AG04449 (cell line): ENCODE data around the gene UGT1A7.

Source experiments
- CTCF ChIA-PET: fragments of 350-600 bp; formaldehyde crosslinking; extraction: SDS; loops from one replicate; lab custom pipeline; 2021; ENCODE audit warnings: antibody characterized with exemption; lab: Yijun Ruan, JAX
- POLR2A ChIA-PET: fragments of 400-600, 350-600 bp; formaldehyde crosslinking; extraction: SDS; loops from one replicate; lab custom pipeline; 2020; ENCODE audit warnings: antibody characterized with exemption, inconsistent platforms; lab: Yijun Ruan, JAX
- DNase-seq: peaks from one replicate; pipeline ENCODE4 v3.0.0-alpha.2; 2010; ENCODE audit warnings: low read depth, low spot score
- H3K4me3 ChIP-seq: 2 replicates; pipeline ENCODE4 v1.5.1; 2011; ENCODE audit warnings: low read depth, mild to moderate bottlenecking, control low read depth, low read length
- CTCF ChIP-seq: IDR thresholded peaks from one replicate; pipeline ENCODE4 v1.5.1; 2011; ENCODE audit warnings: mild to moderate bottlenecking, moderate library complexity, low read length, control low read depth, inconsistent platforms; ENCODE audit not compliant: insufficient read depth; ENCODE audit errors: missing control alignments

UGT1A7 gene

GRCh38 chr2:233754872-233755611 lies 73.3 kb downstream of the UGT1A7 start:
- TF ChIP-seq CTCF: no peak
- ChIA-PET CTCF (no interaction called here), POLR2A (no interaction called here)
- no peak for DNase-seq
- H3K4me3 ChIP-seq: no peak overlapping the region

- no peak for DNase-seq
- no peak overlapping the region for H3K4me3 ChIP-seq
- ChIA-PET POLR2A (no interaction called here), CTCF (no interaction called here)
- no peak for TF ChIP-seq CTCF
Measured at GRCh38 chr2:233756429-233757081, 74.9 kb downstream of the UGT1A7 start.

GRCh38 chr2:233758141-233758540 lies 76.4 kb downstream of the UGT1A7 start:
- CTCF ChIA-PET: no interaction called here
- TF ChIP-seq CTCF: no peak
- H3K4me3 ChIP-seq: no peak overlapping the region
- POLR2A ChIA-PET: no interaction called here
- no peak for DNase-seq

- ChIA-PET CTCF (no interaction called here), POLR2A (no interaction called here)
- no peak for DNase-seq
- no peak overlapping the region for H3K4me3 ChIP-seq
- TF ChIP-seq CTCF: no peak
Measured at GRCh38 chr2:233758849-233759248, 77.1 kb downstream of the UGT1A7 start.

GRCh38 chr2:233760043-233760442 lies 78.3 kb downstream of the UGT1A7 start, which contains the start of gene UGT1A1:
TSS of gene UGT1A1 (plus strand) at chr2:233760270. CDS start at chr2:233760288, 18 bp downstream.
- H3K4me3 ChIP-seq: no peak within 1 kb of the TSS
- no peak for TF ChIP-seq CTCF
- DNase-seq: no peak
- ChIA-PET CTCF (interaction anchor here (0.6 kb wide), 1 partner anchor 73 kb away, joined by 3 read pairs; no protein-coding TSS in a partner anchor), POLR2A (no interaction called here)

- no peak overlapping the region for H3K4me3 ChIP-seq
- CTCF ChIA-PET: no interaction called here
- no peak for TF ChIP-seq CTCF
- POLR2A ChIA-PET: no interaction called here
- no peak for DNase-seq
Measured at GRCh38 chr2:233761040-233761769, 79.5 kb downstream of the UGT1A7 start.
